ENCODE results near the gene FBXO42.

FBXO42 gene

GRCh38 chr1:16321176-16321867 lies 31.0 kb downstream of the FBXO42 start:
- no peak for DNase-seq

- DNase-seq: no peak
Observed at GRCh38 chr1:16318555-16318954, 33.7 kb downstream of the FBXO42 start.

GRCh38 chr1:16315437-16315836 lies 36.8 kb downstream of the FBXO42 start:
- DNase-seq: no peak

- DNase-seq: no peak
Observed at GRCh38 chr1:16307222-16307621, 45.1 kb downstream of the FBXO42 start.

- no peak for DNase-seq
Observed at GRCh38 chr1:16302709-16303627, 49.3 kb downstream of the FBXO42 start.

- DNase-seq: no peak
Observed at GRCh38 chr1:16300436-16300835, 51.8 kb downstream of the FBXO42 start.

GRCh38 chr1:16298653-16299052 lies 53.6 kb downstream of the FBXO42 start:
- no peak for DNase-seq

- no peak for DNase-seq
Observed at GRCh38 chr1:16296643-16297042, 55.6 kb downstream of the FBXO42 start.

- no peak for DNase-seq
Observed at GRCh38 chr1:16294219-16295212, 57.8 kb downstream of the FBXO42 start.

- DNase-seq: no peak
Observed at GRCh38 chr1:16293538-16293937, 58.7 kb downstream of the FBXO42 start.

- no peak for DNase-seq
Observed at GRCh38 chr1:16292739-16293138, 59.5 kb downstream of the FBXO42 start.

- DNase-seq: no peak
Observed at GRCh38 chr1:16289959-16290358, 62.3 kb downstream of the FBXO42 start.

GRCh38 chr1:16286122-16286521 lies 66.2 kb downstream of the FBXO42 start:
- no peak for DNase-seq

GRCh38 chr1:16281765-16282164 lies 70.5 kb downstream of the FBXO42 start:
- DNase-seq: no peak

- no peak for DNase-seq
Observed at GRCh38 chr1:16279186-16279585, 73.1 kb downstream of the FBXO42 start.

- DNase-seq: no peak
Observed at GRCh38 chr1:16276302-16277030, 75.8 kb downstream of the FBXO42 start.

- DNase-seq: no peak
Observed at GRCh38 chr1:16275591-16275990, 76.7 kb downstream of the FBXO42 start.

GRCh38 chr1:16267690-16268180 lies 84.5 kb downstream of the FBXO42 start:
- DNase-seq: no peak

- DNase-seq: no peak
Observed at GRCh38 chr1:16266411-16267118, 85.7 kb downstream of the FBXO42 start.

GRCh38 chr1:16262067-16262466 lies 90.2 kb downstream of the FBXO42 start:
- DNase-seq: no peak

GRCh38 chr1:16260814-16261213 lies 91.5 kb downstream of the FBXO42 start:
- no peak for DNase-seq
